Measurements from ENCODE around the gene MED15. TPM values are rescaled to one million over a fixed set of nuclear protein-coding genes. Genes with fewer than 3 reads are reported as not detected.

The MED15 gene
- total and polyA plus RNA-seq, 10 of the 15 experiments (the other 5 are each of a cell fraction or from before 2014, with no cell fraction given): 1.4 to 75.2 (median 26.9) TPM

DNA sequence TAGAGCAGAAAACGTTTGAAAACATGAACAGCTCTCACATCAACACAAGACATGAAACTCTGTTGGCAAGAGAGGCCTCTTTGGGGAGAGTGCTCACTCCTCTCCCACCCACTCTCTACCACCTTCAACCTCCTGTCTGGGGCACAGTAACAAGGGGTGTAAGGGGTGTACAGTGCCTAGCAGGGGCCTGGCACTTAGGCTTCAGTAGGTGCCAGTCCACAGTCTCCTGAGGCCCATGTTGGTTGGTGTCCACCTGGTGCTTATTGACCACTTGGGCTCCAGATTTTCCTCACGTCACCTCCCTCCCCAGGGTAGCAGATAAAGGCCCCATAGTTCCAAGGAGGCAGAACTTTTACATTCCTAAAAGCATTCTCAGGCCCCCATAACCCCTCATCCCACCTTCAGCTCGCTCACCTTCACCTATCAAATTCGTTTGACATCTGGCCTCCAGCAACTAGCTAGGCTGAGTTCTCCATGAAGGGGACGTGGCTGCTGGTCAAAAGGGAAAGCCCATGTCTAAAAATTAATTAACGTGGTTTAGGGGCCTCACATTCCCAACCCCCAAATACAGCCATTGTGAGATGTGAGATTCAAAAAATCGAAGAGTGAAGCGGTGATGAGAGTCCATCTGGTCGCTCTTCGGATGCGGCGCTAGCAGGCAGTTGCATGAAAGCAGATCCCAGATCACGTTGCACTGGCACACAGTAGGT lies 712 bp upstream of the MED15 start:
- 59% methylated on average over 13 of the region's 13 CpGs for WGBS (ENCODE audit: insufficient coverage, insufficient replicate concordance, low lambda C conversion rate, missing lambda C conversion rate)
- Histone ChIP-seq H3K27me3 (replicated peaks in 1 of 2; ENCODE audit: control insufficient read depth in 2 of 2, insufficient read depth in 2 of 2, low read length in 1 of 2) (no peaks in the 10 kb centered on the region), H3K4me3 (peak overlapping the region; percentile 95; the same call in 1 of the 2 replicates), H4K20me1 (ENCODE audit: control insufficient read depth, insufficient read depth) (peaks cover 8% of the 10 kb centered on the region), H3K27ac (ENCODE audit: control insufficient read depth, insufficient read depth) (no peak overlapping the region), H3K4me2 (ENCODE audit: control insufficient read depth, insufficient read depth) (peak overlapping the region; percentile 100), H2AFZ (ENCODE audit: control insufficient read depth, low read depth, low read length) (peak overlapping the region; percentile 88), H3K36me3 (ENCODE audit: control insufficient read depth in 2 of 2, insufficient read depth in 2 of 2, low read length in 1 of 2) (no peaks in the 10 kb centered on the region; a peak in 1 of 4 replicates), H3K9ac (ENCODE audit: control insufficient read depth, insufficient read depth, low read length) (no peak overlapping the region; the same call in 1 of the 2 replicates), H3K4me1 (ENCODE audit: control insufficient read depth, insufficient read depth, low read length) (peaks cover 22% of the 10 kb centered on the region), H3K79me2 (ENCODE audit: control insufficient read depth, insufficient read depth, low read length) (peaks cover 43% of the 10 kb centered on the region), H3K9me3 (replicated peaks; ENCODE audit: control insufficient read depth, insufficient read depth, low read length) (no peaks in the 10 kb centered on the region)
- DNase-seq (ENCODE audit: low read depth, low spot score): no peak
- BruUV-seq (replicated peaks): no TSS peak
- TF ChIP-seq PAX5 (IDR thresholded peaks at IDR 0.05; ENCODE audit: borderline replicate concordance, low read depth, low read length): no peak
- TF ChIP-seq, protein P1, sequence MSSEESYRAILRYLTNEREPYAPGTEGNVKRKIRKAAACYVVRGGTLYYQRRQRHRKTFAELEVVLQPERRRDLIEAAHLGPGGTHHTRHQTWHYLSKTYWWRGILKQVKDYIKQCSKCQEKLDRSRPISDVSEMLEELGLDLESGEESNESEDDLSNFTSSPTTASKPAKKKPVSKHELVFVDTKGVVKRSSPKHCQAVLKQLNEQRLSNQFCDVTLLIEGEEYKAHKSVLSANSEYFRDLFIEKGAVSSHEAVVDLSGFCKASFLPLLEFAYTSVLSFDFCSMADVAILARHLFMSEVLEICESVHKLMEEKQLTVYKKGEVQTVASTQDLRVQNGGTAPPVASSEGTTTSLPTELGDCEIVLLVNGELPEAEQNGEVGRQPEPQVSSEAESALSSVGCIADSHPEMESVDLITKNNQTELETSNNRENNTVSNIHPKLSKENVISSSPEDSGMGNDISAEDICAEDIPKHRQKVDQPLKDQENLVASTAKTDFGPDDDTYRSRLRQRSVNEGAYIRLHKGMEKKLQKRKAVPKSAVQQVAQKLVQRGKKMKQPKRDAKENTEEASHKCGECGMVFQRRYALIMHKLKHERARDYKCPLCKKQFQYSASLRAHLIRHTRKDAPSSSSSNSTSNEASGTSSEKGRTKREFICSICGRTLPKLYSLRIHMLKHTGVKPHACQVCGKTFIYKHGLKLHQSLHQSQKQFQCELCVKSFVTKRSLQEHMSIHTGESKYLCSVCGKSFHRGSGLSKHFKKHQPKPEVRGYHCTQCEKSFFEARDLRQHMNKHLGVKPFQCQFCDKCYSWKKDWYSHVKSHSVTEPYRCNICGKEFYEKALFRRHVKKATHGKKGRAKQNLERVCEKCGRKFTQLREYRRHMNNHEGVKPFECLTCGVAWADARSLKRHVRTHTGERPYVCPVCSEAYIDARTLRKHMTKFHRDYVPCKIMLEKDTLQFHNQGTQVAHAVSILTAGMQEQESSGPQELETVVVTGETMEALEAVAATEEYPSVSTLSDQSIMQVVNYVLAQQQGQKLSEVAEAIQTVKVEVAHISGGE (CRISPR knock-in tag; IDR thresholded peaks at IDR 0.05): no peak
- TF ChIP-seq FOXK2 (IDR thresholded peaks at IDR 0.05): no peak
- no peak for TF ChIP-seq POU2F2 (IDR thresholded peaks at IDR 0.05; ENCODE audit: borderline replicate concordance, low read depth, low read length)
- TF ChIP-seq IKZF2 (IDR thresholded peaks at IDR 0.05): no peak
- no peak for TF ChIP-seq IKZF1 (conservative IDR thresholded peaks at IDR 0.05)
- no peak for TF ChIP-seq ZNF24 (IDR thresholded peaks at IDR 0.05)
- TF ChIP-seq ZNF384 (IDR thresholded peaks at IDR 0.05; ENCODE audit: borderline replicate concordance, low read depth, low read length): no peak
- TF ChIP-seq WRNIP1 (IDR thresholded peaks at IDR 0.05; ENCODE audit: borderline replicate concordance, low read depth, low read length): no peak
- TF ChIP-seq STAT1 (conservative IDR thresholded peaks at IDR 0.05): no peak
- no peak for TF ChIP-seq RELA (IDR thresholded peaks at IDR 0.05; ENCODE audit: borderline replicate concordance, partially characterized antibody)
- TF ChIP-seq POLR2A (IDR thresholded peaks at IDR 0.05; ENCODE audit: low read depth, low read length): no peak
- TF ChIP-seq, protein P2, sequence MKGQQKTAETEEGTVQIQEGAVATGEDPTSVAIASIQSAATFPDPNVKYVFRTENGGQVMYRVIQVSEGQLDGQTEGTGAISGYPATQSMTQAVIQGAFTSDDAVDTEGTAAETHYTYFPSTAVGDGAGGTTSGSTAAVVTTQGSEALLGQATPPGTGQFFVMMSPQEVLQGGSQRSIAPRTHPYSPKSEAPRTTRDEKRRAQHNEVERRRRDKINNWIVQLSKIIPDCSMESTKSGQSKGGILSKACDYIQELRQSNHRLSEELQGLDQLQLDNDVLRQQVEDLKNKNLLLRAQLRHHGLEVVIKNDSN (IDR thresholded peaks at IDR 0.05; ENCODE audit: borderline replicate concordance, extremely low read length, insufficient read depth, low read depth, low read length): no peak
- intact Hi-C loops (cut with micrococcal nuclease; ENCODE audit: unreplicated experiment): no loop called here
- SMC1A ChIA-PET (ENCODE audit: uncharacterized antibody, unreplicated experiment): no interaction called here
- ATAC-seq: no peak
- in situ Hi-C loops (cut with MboI): no loop called here
- FAIRE-seq: no peak
- CTCF ChIA-PET: no interaction called here
- POLR2A ChIA-PET: interaction anchor here (0.6 to 1.2 kb wide), 3 partner anchors 12 to 117 kb away, joined by 3 to 6 read pairs (median 3); no protein-coding TSS in a partner anchor
- RAD21 ChIA-PET (ENCODE audit: unreplicated experiment): interaction anchor here (0.6 kb wide), 1 partner anchor 126 kb away, joined by 5 read pairs; no protein-coding TSS in a partner anchor

All from GM12878 (cell line).